ENCODE results near the gene GNL3L. TPM values are rescaled to one million over a fixed set of nuclear protein-coding genes. Genes with fewer than 3 reads are reported as not detected.
A peak's percentile ranks its signal among the peaks of the same experiment; 100 is the strongest.

Gene GNL3L
- total RNA-seq, 1 donor from 2014 or later: 43.7 TPM

GRCh38 chrX:54492340-54492739 lies 37.7 kb upstream of the GNL3L start:
- no peak for TF ChIP-seq CTCF (IDR thresholded peaks at IDR 0.05; ENCODE audit: unreplicated experiment)
- H3K9me3 Mint-ChIP-seq (ENCODE audit: low read depth): peaks cover 30% of the 10 kb centered on the region

GRCh38 chrX:54494166-54494988 lies 35.6 kb upstream of the GNL3L start:
- Mint-ChIP-seq H3K27ac (peak overlapping the region; percentile 87), H3K36me3 (ENCODE audit: insufficient read depth) (peaks cover 10% of the 10 kb centered on the region), H3K4me1 (ENCODE audit: low read depth) (peaks cover 21% of the 10 kb centered on the region), H3K9me3 (ENCODE audit: low read depth) (peaks cover 37% of the 10 kb centered on the region), H3K4me3 (ENCODE audit: low read depth) (peak overlapping the region; percentile 84), H3K27me3 (no peaks in the 10 kb centered on the region)
- no peak for DNase-seq (ENCODE audit: low spot score, unreplicated experiment)
- TF ChIP-seq CTCF (IDR thresholded peaks at IDR 0.05; ENCODE audit: unreplicated experiment): no peak

More at GRCh38 chrX:54492340-54492739, 37.7 kb upstream of the GNL3L start:
- Mint-ChIP-seq H3K4me1 (ENCODE audit: low read depth) (peaks cover 19% of the 10 kb centered on the region), H3K4me3 (ENCODE audit: low read depth) (no peak overlapping the region), H3K36me3 (ENCODE audit: insufficient read depth) (peaks cover 12% of the 10 kb centered on the region), H3K27me3 (no peaks in the 10 kb centered on the region), H3K27ac (no peak overlapping the region)
- no peak for DNase-seq (ENCODE audit: low spot score, unreplicated experiment)

GRCh38 chrX:54494989-54495813 lies 34.8 kb upstream of the GNL3L start:
- no peak for TF ChIP-seq CTCF (IDR thresholded peaks at IDR 0.05; ENCODE audit: unreplicated experiment)
- Mint-ChIP-seq H3K4me1 (ENCODE audit: low read depth) (peaks cover 21% of the 10 kb centered on the region), H3K27me3 (no peaks in the 10 kb centered on the region), H3K27ac (peak overlapping the region; percentile 92), H3K36me3 (ENCODE audit: insufficient read depth) (peaks cover 7% of the 10 kb centered on the region), H3K9me3 (ENCODE audit: low read depth) (peaks cover 36% of the 10 kb centered on the region), H3K4me3 (ENCODE audit: low read depth) (peak overlapping the region; percentile 84)
- peak; percentile 24 for DNase-seq (ENCODE audit: low spot score, unreplicated experiment)

GRCh38 chrX:54495814-54496516 lies 34.1 kb upstream of the GNL3L start, which contains the start of gene FGD1:
TSS of gene FGD1 (minus strand) at chrX:54496234. CDS start at chrX:54495432, 802 bp downstream.
- H3K27me3 Mint-ChIP-seq: no peaks in the 10 kb centered on the region

More at GRCh38 chrX:54495814-54496516, 34.1 kb upstream of the GNL3L start, which contains the start of gene FGD1:
- peaks cover 37% of the 10 kb centered on the region for H3K9me3 Mint-ChIP-seq (ENCODE audit: low read depth)
- DNase-seq (ENCODE audit: low spot score, unreplicated experiment): peak; percentile 44
- peaks cover 21% of the 10 kb centered on the region for H3K4me1 Mint-ChIP-seq (ENCODE audit: low read depth)
- no peak for TF ChIP-seq CTCF (IDR thresholded peaks at IDR 0.05; ENCODE audit: unreplicated experiment)
- H3K4me3 Mint-ChIP-seq (ENCODE audit: low read depth): peak within 1 kb of the TSS; percentile 84
- H3K27ac Mint-ChIP-seq: peak within 1 kb of the TSS; percentile 92
- peaks cover 7% of the 10 kb centered on the region for H3K36me3 Mint-ChIP-seq (ENCODE audit: insufficient read depth)
